OCI-LY7 (cell line): Measurements from ENCODE around the gene MYO9B. TPM values are rescaled to one million over a fixed set of nuclear protein-coding genes. Genes with fewer than 3 reads are reported as not detected.

Experiments
- BruUV-seq: library from RNA; stranded (reverse); fragments of 400-500 nt; replicated peaks from 2 replicates; lab custom pipeline; 2021; lab: Mats Ljungman, UMichigan
- CTCF ChIA-PET: fragments of 300-600 bp; sonication (Branson Sonifier 250); formaldehyde crosslinking; loops from one replicate; lab custom pipeline; 2022; ENCODE audit warnings: antibody characterized with exemption; ENCODE audit not compliant: unreplicated experiment; lab: Charles Lee
- POLR2A ChIA-PET: fragments of 300-600 bp; sonication (Branson Sonifier 250); formaldehyde crosslinking; loops from one replicate; lab custom pipeline; 2022; ENCODE audit warnings: antibody characterized with exemption; lab: Charles Lee
- DNase-seq: peaks from one replicate; pipeline ENCODE4 v3.0.0-alpha.2; 2015; ENCODE audit warnings: low spot score
- H2AFZ ChIP-seq: fragments of 200-600 bp; sonication (generic), shearing (Covaris generic); 2 replicates; pipeline ENCODE4 v1.6.1; 2014; ENCODE audit warnings: mild to moderate bottlenecking, antibody characterized with exemption, low read length, moderate library complexity
- H3K27ac ChIP-seq: fragments of 200-600 bp; sonication (generic); 2 replicates; pipeline ENCODE4 v1.5.1; 2014; ENCODE audit warnings: mixed run types, low read depth, mild to moderate bottlenecking, moderate library complexity, low read length, inconsistent platforms; ENCODE audit not compliant: poor library complexity, severe bottlenecking
- H3K36me3 ChIP-seq: fragments of 200-600 bp; sonication (generic); 2 replicates; pipeline ENCODE4 v1.6.1; 2014; ENCODE audit warnings: mild to moderate bottlenecking, antibody characterized with exemption, low read length, moderate library complexity, mixed read lengths; ENCODE audit not compliant: insufficient read depth
- H3K4me1 ChIP-seq: fragments of 200-600 bp; sonication (generic); 2 replicates; pipeline ENCODE4 v1.5.1; 2014; ENCODE audit warnings: mild to moderate bottlenecking, low read length; ENCODE audit not compliant: insufficient read depth, poor library complexity, severe bottlenecking
- H3K4me2 ChIP-seq: fragments of 200-600 bp; sonication (generic); 2 replicates; pipeline ENCODE4 v1.6.1; 2014; ENCODE audit warnings: mild to moderate bottlenecking, low read length
- H3K4me3 ChIP-seq: fragments of 200-600 bp; sonication (generic); 2 replicates; pipeline ENCODE4 v1.5.1; 2014; ENCODE audit warnings: mild to moderate bottlenecking, low read depth, low read length; ENCODE audit not compliant: poor library complexity, severe bottlenecking
- H3K79me2 ChIP-seq: fragments of 200-600 bp; sonication (generic); 2 replicates; pipeline ENCODE4 v1.6.1; 2016; ENCODE audit warnings: low read depth, mild to moderate bottlenecking, low read length, moderate library complexity, mixed read lengths; ENCODE audit not compliant: insufficient read depth
- H3K9me2 ChIP-seq: fragments of 200-600 bp; sonication (generic); 2 replicates; pipeline ENCODE4 v1.6.1; 2016; ENCODE audit warnings: mild to moderate bottlenecking, low read length, mixed read lengths; ENCODE audit not compliant: insufficient read depth
- H3K9me3 ChIP-seq: fragments of 200-600 bp; sonication (generic); 2 replicates; pipeline ENCODE4 v1.6.1; 2014; ENCODE audit warnings: mild to moderate bottlenecking, mixed run types, low read length, mixed read lengths
- H4K20me1 ChIP-seq: fragments of 200-600 bp; sonication (generic); 2 replicates; pipeline ENCODE4 v1.6.1; 2014; ENCODE audit warnings: mild to moderate bottlenecking, antibody characterized with exemption, low read length, moderate library complexity, mixed read lengths; ENCODE audit not compliant: insufficient read depth
- CTCF ChIP-seq: fragments of 200-600 bp; sonication (generic); conservative IDR thresholded peaks from 2 replicates; pipeline ENCODE4 v1.5.1; 2014; ENCODE audit warnings: mild to moderate bottlenecking, antibody characterized with exemption, low read length, moderate library complexity, mixed read lengths
- EZH2phosphoT487 ChIP-seq: fragments of 200-600 bp; sonication (generic); IDR thresholded peaks from 2 replicates; pipeline ENCODE4 v1.6.1; 2018; ENCODE audit warnings: low read depth, borderline replicate concordance, mild to moderate bottlenecking, mixed run types, antibody characterized with exemption, low read length, moderate library complexity, mixed read lengths
- intact Hi-C: fragments of 100-400 bp; cut with micrococcal nuclease; formaldehyde crosslinking; loops from one replicate; pipeline ENCODE4 v1.10.0; 2022; ENCODE audit not compliant: unreplicated experiment
- total RNA-seq, 2 experiments: library from RNA; depleted of rRNA in 1 of 2; stranded (reverse); fragments of >200 nt in 1 of 2; shearing (Covaris generic) in 1 of 2; gene quantifications; 2 replicates each; pipeline ENCODE4 v1.2.3, GENCODE V29; 2014 to 2022

Gene MYO9B
- total RNA-seq, 2 experiments from 2014 or later: 74.7 to 150 TPM

GRCh38 chr19:17114414-17114831 is 38.8 kb downstream of the MYO9B start:
- no peak overlapping the region for H2AFZ ChIP-seq
- ChIA-PET POLR2A (no interaction called here), CTCF (no interaction called here)
- no TSS peak for BruUV-seq
- TF ChIP-seq EZH2phosphoT487 (no peak), CTCF (no peak)
- no peak overlapping the region for H3K4me2 ChIP-seq
- no peaks in the 10 kb centered on the region for H3K9me3 ChIP-seq
- peaks cover 13% of the 10 kb centered on the region for H3K4me1 ChIP-seq
- H3K4me3 ChIP-seq: no peak overlapping the region
- no peak for DNase-seq
- H3K9me2 ChIP-seq: no peaks in the 10 kb centered on the region
- peaks cover 55% of the 10 kb centered on the region for H3K36me3 ChIP-seq
- no peaks in the 10 kb centered on the region for H4K20me1 ChIP-seq
- intact Hi-C loops: no loop called here
- no peak overlapping the region for H3K27ac ChIP-seq
- peaks cover 20% of the 10 kb centered on the region; the same call in 1 of the 2 replicates for H3K79me2 ChIP-seq

GRCh38 chr19:17116996-17117702 is 41.6 kb downstream of the MYO9B start:
- no peaks in the 10 kb centered on the region for H3K9me2 ChIP-seq
- no TSS peak for BruUV-seq
- no peak overlapping the region for H3K4me3 ChIP-seq
- TF ChIP-seq EZH2phosphoT487 (no peak), CTCF (no peak)
- no peak overlapping the region for H3K27ac ChIP-seq
- ChIA-PET CTCF (no interaction called here), POLR2A (interaction anchor here (0.6 kb wide), 1 partner anchor 309 kb away, joined by 3 read pairs; no protein-coding TSS in a partner anchor)
- no peaks in the 10 kb centered on the region for H4K20me1 ChIP-seq
- no peaks in the 10 kb centered on the region for H3K9me3 ChIP-seq
- peaks cover 6% of the 10 kb centered on the region for H3K4me1 ChIP-seq
- H3K36me3 ChIP-seq: peaks cover 39% of the 10 kb centered on the region
- intact Hi-C loops: no loop called here
- no peak overlapping the region for H2AFZ ChIP-seq
- no peak overlapping the region for H3K4me2 ChIP-seq
- H3K79me2 ChIP-seq: peaks cover 4% of the 10 kb centered on the region; the same call in 1 of the 2 replicates
- no peak for DNase-seq

GRCh38 chr19:17118957-17119356 is 43.4 kb downstream of the MYO9B start:
- no peak for TF ChIP-seq EZH2phosphoT487
- no peak for TF ChIP-seq CTCF
- peaks cover 46% of the 10 kb centered on the region for H3K36me3 ChIP-seq
- peaks cover 4% of the 10 kb centered on the region; the same call in 1 of the 2 replicates for H3K79me2 ChIP-seq
- ChIA-PET CTCF (no interaction called here), POLR2A (no interaction called here)
- H3K4me1 ChIP-seq: peaks cover 16% of the 10 kb centered on the region
- no peaks in the 10 kb centered on the region for H3K9me2 ChIP-seq
- H4K20me1 ChIP-seq: no peaks in the 10 kb centered on the region
- DNase-seq: no peak
- no TSS peak for BruUV-seq
- H3K27ac ChIP-seq: no peak overlapping the region
- no peak overlapping the region for H3K4me2 ChIP-seq
- H3K9me3 ChIP-seq: no peaks in the 10 kb centered on the region
- H3K4me3 ChIP-seq: no peak overlapping the region
- intact Hi-C loops: no loop called here
- H2AFZ ChIP-seq: no peak overlapping the region
